Right cardiac atrium (tissue), 5 donors: ENCODE results near the gene STIM1. TPM values are rescaled to one million over a fixed set of nuclear protein-coding genes. Genes with fewer than 3 reads are reported as not detected.

Source experiments
- ATAC-seq, 2 donors: fragments of 200-7000 bp; cut with Tn5 transposase; one replicate each; pipeline versions ENCODE4 v1.8.0 to v1.9.1; 2020; ENCODE audit warnings: moderate library complexity in 2 of 2, mild to moderate bottlenecking in 1 of 2
- DNase-seq, 3 donors: peaks; one replicate each; pipeline ENCODE4 v3.0.0-alpha.2; 2020
- H3K27ac ChIP-seq: one replicate; pipeline ENCODE4 v1.5.1; 2013; ENCODE audit warnings: mild to moderate bottlenecking, low read length, control low read depth, moderate library complexity
- H3K27me3 ChIP-seq: one replicate; pipeline ENCODE4 v1.6.1; 2013; ENCODE audit not compliant: control insufficient read depth, insufficient read depth
- H3K4me1 ChIP-seq: one replicate; pipeline ENCODE4 v1.6.1; 2013; ENCODE audit warnings: low read length; ENCODE audit not compliant: control insufficient read depth, insufficient read depth
- H3K4me3 ChIP-seq: one replicate; pipeline ENCODE4 v1.5.1; 2013; ENCODE audit warnings: low read length, control low read depth
- H3K9me3 ChIP-seq: one replicate; pipeline ENCODE4 v1.6.1; 2013; ENCODE audit warnings: low read length; ENCODE audit not compliant: control insufficient read depth
- WGBS: extraction: QIAGEN DNeasy Blood & Tissue Kit; methylation state at CpG from one replicate; pipeline ENCODE4 v1.1.7; 2013; 5-methylcytosine and 5-hydroxymethylcytosine counted together
- intact Hi-C, 4 donors: fragments of 100-400 bp; cut with DNase I; formaldehyde crosslinking; loops; one replicate each; pipeline versions ENCODE4 v1.11.0 to v1.14.0; 2022 to 2023
- polyA plus RNA-seq: library from polyadenylated mRNA; stranded (reverse); fragments of 200-250 nt; gene quantifications from one replicate; pipeline ENCODE4 v1.2.3, GENCODE V29; 2013
- total RNA-seq, 4 donors: library from RNA; stranded (reverse); fragmentation: NEBNext Ultra II Directional; extraction: Animal tissue kit (Norgen Biotek cat#: 25700); gene quantifications; one replicate each; pipeline ENCODE4 v1.2.1, GENCODE V29; 2021
- donor health status: healthy with polysubstance abuse.
- donor health status: DM: no; HTN: yes; CAD: no.
- donor health status: DM: no; HTN: no; CAD: no.
- donor health status: DM: no; HTN: yes; CAD: no; lungs with severe emphysema.
- donor health status: DM: yes; HTN: yes; CAD: no.

The STIM1 gene
- total and polyA plus RNA-seq, 5 donors: 10.8 to 19.3 (median 15.8) TPM

- ATAC-seq (peak; percentile 48 to 53), DNase-seq (peak in 2 of 3 donors; percentile 55 to 68)
- no peaks in the 10 kb centered on the region for H3K9me3 ChIP-seq
- H3K4me3 ChIP-seq: peak overlapping the region; percentile 100
- intact Hi-C loops: loop anchor here in 1 of 4 donors (5.0 kb wide), 1 partner anchor 48 kb away; no protein-coding TSS in a partner anchor
- peaks cover 18% of the 10 kb centered on the region for H3K4me1 ChIP-seq
- WGBS: 2% methylated on average over 46 of the region's 46 CpGs
- H3K27ac ChIP-seq: peak overlapping the region; percentile 73
- H3K27me3 ChIP-seq: no peaks in the 10 kb centered on the region
These were observed 15.2 kb upstream of the STIM1 start for GRCh38 chr11:3840004-3840869.

- ATAC-seq (peak; percentile 90), DNase-seq (peak; percentile 89 to 95 (median 93))
- Histone ChIP-seq H3K4me3 (peak within 1 kb of the TSS; percentile 100), H3K27ac (peak within 1 kb of the TSS; percentile 73), H3K9me3 (no peaks in the 10 kb centered on the region), H3K27me3 (no peaks in the 10 kb centered on the region), H3K4me1 (peaks cover 16% of the 10 kb centered on the region)
- intact Hi-C loops: loop anchor here in 1 of 4 donors (5.0 kb wide), 1 partner anchor 49 kb away; no protein-coding TSS in a partner anchor
- WGBS: 1% methylated on average over 42 of the region's 42 CpGs
These were observed 14.5 kb upstream of the STIM1 start, which contains the start of gene RHOG for GRCh38 chr11:3840870-3841425. Gene RHOG (minus strand): TSS chr11:3840959. CDS start chr11:3828138, 12,821 bp downstream.

- WGBS: 23% methylated on average over 44 of the region's 44 CpGs
- intact Hi-C loops: loop anchor here in 1 of 4 donors (5.0 kb wide), 1 partner anchor 49 kb away; no protein-coding TSS in a partner anchor
- peak; percentile 79 to 82 for ATAC-seq
These were observed 13.8 kb upstream of the STIM1 start for GRCh38 chr11:3841426-3842350.

GRCh38 chr11:3843326-3843725, 12.1 kb upstream of the STIM1 start:
- Histone ChIP-seq H3K27ac (no peak overlapping the region), H3K27me3 (no peaks in the 10 kb centered on the region), H3K4me3 (no peak overlapping the region), H3K9me3 (no peaks in the 10 kb centered on the region), H3K4me1 (peaks cover 3% of the 10 kb centered on the region)
- intact Hi-C loops: loop anchor here in 1 of 4 donors (5.0 kb wide), 1 partner anchor 51 kb away; no protein-coding TSS in a partner anchor
- ATAC-seq: no peak
- WGBS: 87% methylated on average over 3 of the region's 3 CpGs
- no peak for DNase-seq

More at GRCh38 chr11:3841426-3842350, 13.8 kb upstream of the STIM1 start:
- H3K27me3 ChIP-seq: no peaks in the 10 kb centered on the region
- peaks cover 16% of the 10 kb centered on the region for H3K4me1 ChIP-seq
- peak overlapping the region; percentile 33 for H3K27ac ChIP-seq
- peak; percentile 88 to 95 (median 95) for DNase-seq
- no peaks in the 10 kb centered on the region for H3K9me3 ChIP-seq
- peak overlapping the region; percentile 100 for H3K4me3 ChIP-seq

- no peaks in the 10 kb centered on the region for H3K4me1 ChIP-seq
- no peaks in the 10 kb centered on the region for H3K9me3 ChIP-seq
- intact Hi-C loops: no loop called here
- ATAC-seq: no peak
- DNase-seq: no peak
- H3K27me3 ChIP-seq: no peaks in the 10 kb centered on the region
- no peak overlapping the region for H3K27ac ChIP-seq
- no peak overlapping the region for H3K4me3 ChIP-seq
- 87% methylated on average over 1 of the region's 1 CpG for WGBS
These were observed 10.2 kb upstream of the STIM1 start for GRCh38 chr11:3845246-3845645.

- WGBS: 94% methylated on average over 3 of the region's 3 CpGs
- no peak for DNase-seq
- no peak for ATAC-seq
- Histone ChIP-seq H3K27me3 (no peaks in the 10 kb centered on the region), H3K4me1 (no peaks in the 10 kb centered on the region), H3K27ac (no peak overlapping the region), H3K4me3 (no peak overlapping the region), H3K9me3 (no peaks in the 10 kb centered on the region)
- intact Hi-C loops: no loop called here
These were observed 9.8 kb upstream of the STIM1 start for GRCh38 chr11:3845670-3846069.

- DNase-seq (no peak), ATAC-seq (peak; percentile 68 to 73)
- intact Hi-C loops: no loop called here
- Histone ChIP-seq H3K27me3 (no peaks in the 10 kb centered on the region), H3K27ac (no peak overlapping the region), H3K9me3 (no peaks in the 10 kb centered on the region), H3K4me1 (no peaks in the 10 kb centered on the region), H3K4me3 (no peak overlapping the region)
- WGBS: 66% methylated on average over 10 of the region's 10 CpGs
These were observed 6.1 kb upstream of the STIM1 start for GRCh38 chr11:3849297-3849874.

- intact Hi-C loops: loop anchor here in 1 of 4 donors (10.0 kb wide), 1 partner anchor 91 kb away; no protein-coding TSS in a partner anchor
- no peak for DNase-seq
- H3K4me1 ChIP-seq: peaks cover 5% of the 10 kb centered on the region
- no peaks in the 10 kb centered on the region for H3K27me3 ChIP-seq
- no peak overlapping the region for H3K27ac ChIP-seq
- 96% methylated on average over 1 of the region's 1 CpG for WGBS
- H3K9me3 ChIP-seq: no peaks in the 10 kb centered on the region
- H3K4me3 ChIP-seq: no peak overlapping the region
- ATAC-seq: no peak
These were observed 2.0 kb upstream of the STIM1 start for GRCh38 chr11:3853545-3853842.

GRCh38 chr11:3853899-3854659, 1.4 kb upstream of the STIM1 start:
- ATAC-seq: peak in 1 of 2 donors; percentile 15
- peak in 2 of 3 donors; percentile 35 to 61 for DNase-seq
- intact Hi-C loops: loop anchor here in 2 of 4 donors (2.0 to 10.0 kb wide), 2 partner anchors 91 to 219 kb away; no protein-coding TSS in a partner anchor
- Histone ChIP-seq H3K27me3 (no peaks in the 10 kb centered on the region), H3K4me3 (no peak overlapping the region), H3K4me1 (peaks cover 8% of the 10 kb centered on the region), H3K9me3 (no peaks in the 10 kb centered on the region), H3K27ac (no peak overlapping the region)
- WGBS: 75% methylated on average over 11 of the region's 11 CpGs

- intact Hi-C loops: loop anchor here in 2 of 4 donors (2.0 to 10.0 kb wide), 2 partner anchors 90 to 218 kb away; no protein-coding TSS in a partner anchor
- Histone ChIP-seq H3K4me1 (peaks cover 13% of the 10 kb centered on the region), H3K4me3 (no peak overlapping the region), H3K9me3 (no peaks in the 10 kb centered on the region), H3K27me3 (no peaks in the 10 kb centered on the region), H3K27ac (no peak overlapping the region)
- ATAC-seq (no peak), DNase-seq (no peak)
- 24% methylated on average over 7 of the region's 7 CpGs for WGBS
These were observed 846 bp upstream of the STIM1 start for GRCh38 chr11:3854660-3854976.
